Measurements from ENCODE around the gene PRKCH. TPM values are rescaled to one million over a fixed set of nuclear protein-coding genes. Genes with fewer than 3 reads are reported as not detected.

The PRKCH gene
- total RNA-seq, 2 experiments from 2014 or later: 318 to 343 TPM

- no peaks in the 10 kb centered on the region for H3K27me3 Mint-ChIP-seq (ENCODE audit: low read depth)
- H3K36me3 Mint-ChIP-seq (ENCODE audit: low read depth): peaks cover 77% of the 10 kb centered on the region
- H3K9me3 Mint-ChIP-seq (ENCODE audit: insufficient read depth): no peaks in the 10 kb centered on the region
- peak; percentile 23 for DNase-seq
- peak overlapping the region; percentile 90 for H3K27ac Mint-ChIP-seq
- peak overlapping the region; percentile 94 for H3K4me3 Mint-ChIP-seq
- ChIA-PET POLR2A (interaction anchor here (1.1 to 9.2 kb wide), 4 partner anchors 9 to 91 kb away, joined by 3 to 223 read pairs (median 6); no protein-coding TSS in a partner anchor), CTCF (interaction anchor here (1.0 to 1.7 kb wide), 3 partner anchors 9 to 41 kb away, joined by 3 to 5 read pairs (median 3); no protein-coding TSS in a partner anchor)
- H3K4me1 Mint-ChIP-seq (ENCODE audit: low read depth): peaks cover 46% of the 10 kb centered on the region
- no peak for ATAC-seq
Measured at GRCh38 chr14:61326146-61326545, 4.8 kb downstream of the PRKCH start.

GRCh38 chr14:61326847-61327246 lies 5.5 kb downstream of the PRKCH start:
- ChIA-PET POLR2A (interaction anchor here (0.8 to 9.2 kb wide), 5 partner anchors 8 to 435 kb away, joined by 3 to 223 read pairs (median 5); partner anchors contain the start of gene SNAPC1), CTCF (interaction anchor here (1.0 to 1.5 kb wide), 2 partner anchors 8 to 40 kb away, joined by 3 read pairs; no protein-coding TSS in a partner anchor)
- no peaks in the 10 kb centered on the region for H3K27me3 Mint-ChIP-seq (ENCODE audit: low read depth)
- no peaks in the 10 kb centered on the region for H3K9me3 Mint-ChIP-seq (ENCODE audit: insufficient read depth)
- H3K4me1 Mint-ChIP-seq (ENCODE audit: low read depth): peaks cover 52% of the 10 kb centered on the region
- H3K4me3 Mint-ChIP-seq: peak overlapping the region; percentile 94
- ATAC-seq (no peak), DNase-seq (peak; percentile 43)
- H3K36me3 Mint-ChIP-seq (ENCODE audit: low read depth): peaks cover 77% of the 10 kb centered on the region
- H3K27ac Mint-ChIP-seq: peak overlapping the region; percentile 90

GRCh38 chr14:61328626-61329262 lies 7.4 kb downstream of the PRKCH start:
- CTCF ChIA-PET: interaction anchor here (2.7 kb wide), 1 partner anchor 10 kb away, joined by 10 read pairs; no protein-coding TSS in a partner anchor
- peaks cover 75% of the 10 kb centered on the region for H3K36me3 Mint-ChIP-seq (ENCODE audit: low read depth)
- no peaks in the 10 kb centered on the region for H3K9me3 Mint-ChIP-seq (ENCODE audit: insufficient read depth)
- no peaks in the 10 kb centered on the region for H3K27me3 Mint-ChIP-seq (ENCODE audit: low read depth)
- H3K4me3 Mint-ChIP-seq: peak overlapping the region; percentile 94
- peaks cover 69% of the 10 kb centered on the region for H3K4me1 Mint-ChIP-seq (ENCODE audit: low read depth)
- H3K27ac Mint-ChIP-seq: peak overlapping the region; percentile 85
- DNase-seq (peak; percentile 21), ATAC-seq (peak; percentile 3)
- POLR2A ChIA-PET: interaction anchor here (0.6 to 0.9 kb wide), 7 partner anchors 9 to 123 kb away, joined by 3 read pairs; no protein-coding TSS in a partner anchor

GRCh38 chr14:61329478-61330051 lies 8.2 kb downstream of the PRKCH start:
- CTCF ChIA-PET: interaction anchor here (2.7 to 4.8 kb wide), 2 partner anchors 9 to 14 kb away, joined by 10 to 42 read pairs; no protein-coding TSS in a partner anchor

GRCh38 chr14:61330511-61330910 lies 9.1 kb downstream of the PRKCH start:
- peak; percentile 62 for DNase-seq
- ChIA-PET POLR2A (interaction anchor here (0.6 to 9.9 kb wide), 13 partner anchors 8 to 412 kb away, joined by 3 to 223 read pairs (median 6); partner anchors contain the start of genes HIF1A and PRKCH), CTCF (interaction anchor here (0.8 to 4.8 kb wide), 7 partner anchors 8 to 71 kb away, joined by 3 to 42 read pairs (median 9); partner anchors contain the start of gene PRKCH)
- Mint-ChIP-seq H3K36me3 (ENCODE audit: low read depth) (peaks cover 72% of the 10 kb centered on the region), H3K27ac (peak overlapping the region; percentile 85), H3K27me3 (ENCODE audit: low read depth) (no peaks in the 10 kb centered on the region), H3K4me3 (peak overlapping the region; percentile 94), H3K9me3 (ENCODE audit: insufficient read depth) (no peaks in the 10 kb centered on the region), H3K4me1 (ENCODE audit: low read depth) (peaks cover 76% of the 10 kb centered on the region)
- ATAC-seq: peak; percentile 27

More at GRCh38 chr14:61329478-61330051, 8.2 kb downstream of the PRKCH start:
- peaks cover 75% of the 10 kb centered on the region for H3K36me3 Mint-ChIP-seq (ENCODE audit: low read depth)
- peaks cover 77% of the 10 kb centered on the region for H3K4me1 Mint-ChIP-seq (ENCODE audit: low read depth)
- H3K4me3 Mint-ChIP-seq: peak overlapping the region; percentile 94
- no peaks in the 10 kb centered on the region for H3K27me3 Mint-ChIP-seq (ENCODE audit: low read depth)
- DNase-seq (no peak), ATAC-seq (no peak)
- no peaks in the 10 kb centered on the region for H3K9me3 Mint-ChIP-seq (ENCODE audit: insufficient read depth)
- POLR2A ChIA-PET: interaction anchor here (0.6 to 6.8 kb wide), 5 partner anchors 16 to 149 kb away, joined by 3 to 177 read pairs (median 10); no protein-coding TSS in a partner anchor
- H3K27ac Mint-ChIP-seq: peak overlapping the region; percentile 85

- CTCF ChIA-PET: interaction anchor here (0.6 to 5.7 kb wide), 10 partner anchors 10 to 139 kb away, joined by 3 to 51 read pairs (median 4); partner anchors contain the start of gene PRKCH
- no peaks in the 10 kb centered on the region for H3K27me3 Mint-ChIP-seq (ENCODE audit: low read depth)
- POLR2A ChIA-PET: interaction anchor here (0.5 to 9.9 kb wide), 9 partner anchors 9 to 578 kb away, joined by 3 to 223 read pairs (median 6); partner anchors contain the start of gene PRKCH
- H3K4me3 Mint-ChIP-seq: peak overlapping the region; percentile 73
- H3K27ac Mint-ChIP-seq: peak overlapping the region; percentile 91
- no peak for ATAC-seq
- peaks cover 68% of the 10 kb centered on the region for H3K36me3 Mint-ChIP-seq (ENCODE audit: low read depth)
- H3K9me3 Mint-ChIP-seq (ENCODE audit: insufficient read depth): no peaks in the 10 kb centered on the region
- DNase-seq: no peak
- peaks cover 75% of the 10 kb centered on the region for H3K4me1 Mint-ChIP-seq (ENCODE audit: low read depth)
Measured at GRCh38 chr14:61331992-61332657, 10.7 kb downstream of the PRKCH start.

- peaks cover 66% of the 10 kb centered on the region for H3K36me3 Mint-ChIP-seq (ENCODE audit: low read depth)
Measured at GRCh38 chr14:61332658-61333029, 11.3 kb downstream of the PRKCH start.

GRCh38 chr14:61333087-61333486 lies 11.7 kb downstream of the PRKCH start:
- Mint-ChIP-seq H3K27me3 (ENCODE audit: low read depth) (no peaks in the 10 kb centered on the region), H3K4me1 (ENCODE audit: low read depth) (peaks cover 83% of the 10 kb centered on the region), H3K9me3 (ENCODE audit: insufficient read depth) (no peaks in the 10 kb centered on the region), H3K36me3 (ENCODE audit: low read depth) (peaks cover 69% of the 10 kb centered on the region), H3K4me3 (peak overlapping the region; percentile 73), H3K27ac (peak overlapping the region; percentile 91)
- ChIA-PET POLR2A (interaction anchor here (0.7 to 9.9 kb wide), 11 partner anchors 10 to 364 kb away, joined by 3 to 223 read pairs (median 3); partner anchors contain the start of genes HIF1A and PRKCH), CTCF (interaction anchor here (1.0 to 6.9 kb wide), 12 partner anchors 10 to 119 kb away, joined by 3 to 51 read pairs (median 4); partner anchors contain the start of gene PRKCH)
- ATAC-seq (no peak), DNase-seq (no peak)

More at GRCh38 chr14:61332658-61333029, 11.3 kb downstream of the PRKCH start:
- peaks cover 78% of the 10 kb centered on the region for H3K4me1 Mint-ChIP-seq (ENCODE audit: low read depth)
- H3K4me3 Mint-ChIP-seq: peak overlapping the region; percentile 73
- no peaks in the 10 kb centered on the region for H3K27me3 Mint-ChIP-seq (ENCODE audit: low read depth)
- peak overlapping the region; percentile 91 for H3K27ac Mint-ChIP-seq
- ATAC-seq (peak; percentile 31), DNase-seq (peak; percentile 53)
- ChIA-PET CTCF (interaction anchor here (1.0 to 6.9 kb wide), 10 partner anchors 10 to 139 kb away, joined by 3 to 51 read pairs (median 6); partner anchors contain the start of gene PRKCH), POLR2A (interaction anchor here (0.5 to 9.9 kb wide), 12 partner anchors 10 to 579 kb away, joined by 3 to 223 read pairs (median 4); partner anchors contain the start of genes HIF1A and PRKCH)
- no peaks in the 10 kb centered on the region for H3K9me3 Mint-ChIP-seq (ENCODE audit: insufficient read depth)

GRCh38 chr14:61334197-61334701 lies 12.9 kb downstream of the PRKCH start:
- Mint-ChIP-seq H3K4me1 (ENCODE audit: low read depth) (peaks cover 87% of the 10 kb centered on the region), H3K4me3 (peak overlapping the region; percentile 73), H3K36me3 (ENCODE audit: low read depth) (peaks cover 71% of the 10 kb centered on the region), H3K9me3 (ENCODE audit: insufficient read depth) (no peaks in the 10 kb centered on the region), H3K27me3 (ENCODE audit: low read depth) (no peaks in the 10 kb centered on the region), H3K27ac (peak overlapping the region; percentile 91)
- ATAC-seq: peak; percentile 14
- peak; percentile 52 for DNase-seq
- CTCF ChIA-PET: interaction anchor here (0.6 to 6.9 kb wide), 13 partner anchors 8 to 138 kb away, joined by 3 to 51 read pairs (median 5); partner anchors contain the start of gene PRKCH
- POLR2A ChIA-PET: interaction anchor here (0.5 to 9.9 kb wide), 18 partner anchors 11 to 1085 kb away, joined by 3 to 223 read pairs (median 4); partner anchors contain the start of genes HIF1A, PPM1A and PRKCH

GRCh38 chr14:61335049-61335448 lies 13.7 kb downstream of the PRKCH start:
- H3K27me3 Mint-ChIP-seq (ENCODE audit: low read depth): no peaks in the 10 kb centered on the region
- DNase-seq (peak; percentile 37), ATAC-seq (no peak)
- H3K27ac Mint-ChIP-seq: peak overlapping the region; percentile 88
- peaks cover 84% of the 10 kb centered on the region for H3K4me1 Mint-ChIP-seq (ENCODE audit: low read depth)
- POLR2A ChIA-PET: interaction anchor here (1.1 to 9.9 kb wide), 10 partner anchors 10 to 1086 kb away, joined by 4 to 223 read pairs (median 6); partner anchors contain the start of genes PPM1A and PRKCH
- CTCF ChIA-PET: interaction anchor here (0.6 to 6.9 kb wide), 7 partner anchors 9 to 137 kb away, joined by 3 to 51 read pairs (median 5); partner anchors contain the start of gene PRKCH
- H3K36me3 Mint-ChIP-seq (ENCODE audit: low read depth): peaks cover 67% of the 10 kb centered on the region
- peak overlapping the region; percentile 74 for H3K4me3 Mint-ChIP-seq
- H3K9me3 Mint-ChIP-seq (ENCODE audit: insufficient read depth): no peaks in the 10 kb centered on the region
